HPDE6-E6E7 (cell line): ENCODE measurements around the gene APOBEC3H.
"Not testable (repeated sequence)": the region's sequence is repeated elsewhere in the genome, so short reads cannot be mapped to it uniquely, and the experiment has no call there.

Experiments
- DNase-seq: peaks from one replicate; pipeline ENCODE4 v3.0.0; 2011; ENCODE audit warnings: missing footprints; ENCODE audit errors: extremely low spot score

Gene APOBEC3H

GRCh38 chr22:39097098-39098020 lies at the start of gene APOBEC3H:
APOBEC3H (plus strand) TSS chr22:39097244; CDS start chr22:39100279, 3,035 bp downstream.
- peak; percentile 62 for DNase-seq

- DNase-seq, result not testable (repeated sequence)
These were observed 47.6 kb upstream of the APOBEC3H start for GRCh38 chr22:39049486-39049885.

- DNase-seq, result not testable (repeated sequence)
These were observed 45.1 kb upstream of the APOBEC3H start for GRCh38 chr22:39051844-39052495.

- DNase-seq, result no peak
These were observed 41.4 kb upstream of the APOBEC3H start for GRCh38 chr22:39055658-39056057.

DNA sequence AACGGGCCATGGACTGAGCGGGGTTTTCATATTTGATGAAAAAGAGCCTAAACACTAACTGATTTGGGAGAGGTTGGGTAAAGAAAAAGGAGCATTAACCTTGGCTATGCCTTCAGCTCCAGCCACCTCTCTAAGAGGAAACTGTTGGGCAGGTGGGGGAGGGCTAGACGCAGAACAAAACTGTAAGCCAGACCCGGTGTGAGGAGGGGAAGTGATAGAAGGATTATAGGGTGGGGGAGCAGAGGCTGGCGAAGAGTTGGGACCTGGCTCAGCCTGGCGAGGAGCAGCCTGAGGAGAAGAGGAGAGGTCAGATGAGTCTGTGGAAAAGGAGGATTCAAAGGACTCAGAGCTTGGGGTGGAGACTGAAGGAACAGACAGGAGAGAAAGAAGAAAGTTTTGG lies 35.8 kb upstream of the APOBEC3H start:
- not testable (repeated sequence) for DNase-seq

DNA sequence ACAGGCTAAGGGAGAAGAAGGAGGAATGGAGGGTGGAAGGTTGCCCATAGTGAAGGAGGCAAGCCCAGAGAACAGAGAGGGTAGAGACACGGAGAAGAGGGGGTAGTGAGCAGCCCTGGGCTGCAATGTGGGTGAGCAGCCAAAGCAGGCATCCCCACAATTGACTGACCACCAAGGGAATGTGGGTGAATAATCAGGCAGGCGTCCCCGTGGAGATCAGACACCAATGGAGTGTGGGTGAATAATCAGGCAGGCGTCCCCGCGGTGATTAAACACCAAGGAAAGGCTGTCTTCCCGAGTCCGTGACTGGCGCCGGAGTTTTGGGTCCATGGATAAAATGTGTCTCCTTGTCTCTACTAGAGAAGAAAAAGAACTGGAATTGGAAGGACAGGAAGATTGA lies 35.1 kb upstream of the APOBEC3H start:
- DNase-seq, result not testable (repeated sequence)

DNA sequence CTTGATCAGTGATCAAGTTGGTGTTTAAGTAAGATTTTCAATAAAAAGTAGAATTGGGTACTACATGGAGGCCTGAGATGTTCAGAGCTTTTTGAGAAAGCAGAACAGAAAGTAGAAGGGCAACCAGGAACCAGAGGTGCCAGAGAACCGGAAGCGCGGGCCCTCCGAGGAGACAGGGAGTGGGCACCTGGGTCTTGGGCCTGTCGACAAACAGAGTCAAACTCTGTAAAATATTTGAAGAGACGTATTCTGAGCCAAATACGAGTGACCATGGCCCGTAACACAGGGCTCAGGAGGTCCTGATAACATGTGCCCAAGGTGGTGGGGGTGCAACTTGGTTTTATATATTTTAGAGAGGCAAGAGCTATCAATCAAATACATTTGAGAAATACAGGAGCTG lies 33.1 kb upstream of the APOBEC3H start:
- DNase-seq, result not testable (repeated sequence)

DNA sequence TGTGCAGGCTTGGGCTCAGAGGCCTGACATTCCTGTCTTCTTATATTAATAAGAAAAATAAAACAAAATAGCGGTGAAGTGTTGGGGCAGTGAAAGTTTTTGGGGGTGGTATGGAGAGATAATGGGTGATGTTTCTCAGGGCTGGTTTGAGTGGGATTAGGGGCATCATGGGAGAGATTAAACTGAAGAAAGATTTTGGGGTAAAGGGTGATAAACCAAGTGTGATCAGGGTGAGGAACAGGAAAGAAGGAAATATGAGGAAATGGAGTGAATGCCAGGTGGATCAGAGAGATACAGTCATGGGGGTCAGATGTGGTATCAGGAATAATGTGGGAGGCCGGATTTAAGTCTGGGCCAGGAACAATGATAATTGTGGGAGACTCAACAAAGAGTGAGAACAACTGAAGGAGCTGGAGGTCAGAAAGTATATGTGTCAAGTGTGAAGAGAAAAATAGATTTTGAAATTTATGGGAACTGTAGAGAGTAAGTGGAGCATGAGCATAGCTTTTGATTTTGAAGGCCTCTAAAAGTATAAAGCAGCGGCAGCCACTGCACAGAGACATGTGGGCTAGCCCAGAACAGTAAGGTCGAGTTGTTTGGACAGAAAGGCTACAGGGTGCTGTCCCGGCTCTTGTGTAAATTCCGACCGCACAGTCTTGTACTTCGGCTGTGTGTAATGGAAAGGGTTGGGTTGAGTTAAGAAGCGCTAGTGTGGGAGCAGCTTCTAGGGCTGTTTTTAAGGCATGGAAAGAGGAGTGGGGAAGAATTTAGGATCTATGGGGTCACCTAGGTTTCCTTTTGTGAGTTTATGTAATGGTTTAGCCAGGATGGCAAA lies 30.4 kb upstream of the APOBEC3H start:
- DNase-seq, result not testable (repeated sequence)

GRCh38 chr22:39068033-39068785 lies 28.8 kb upstream of the APOBEC3H start:
- DNase-seq, result no peak

- no peak for DNase-seq
These were observed 26.9 kb upstream of the APOBEC3H start for GRCh38 chr22:39070186-39070585.

- DNase-seq, result not testable (repeated sequence)
These were observed 24.5 kb upstream of the APOBEC3H start for GRCh38 chr22:39072581-39072981.

DNA sequence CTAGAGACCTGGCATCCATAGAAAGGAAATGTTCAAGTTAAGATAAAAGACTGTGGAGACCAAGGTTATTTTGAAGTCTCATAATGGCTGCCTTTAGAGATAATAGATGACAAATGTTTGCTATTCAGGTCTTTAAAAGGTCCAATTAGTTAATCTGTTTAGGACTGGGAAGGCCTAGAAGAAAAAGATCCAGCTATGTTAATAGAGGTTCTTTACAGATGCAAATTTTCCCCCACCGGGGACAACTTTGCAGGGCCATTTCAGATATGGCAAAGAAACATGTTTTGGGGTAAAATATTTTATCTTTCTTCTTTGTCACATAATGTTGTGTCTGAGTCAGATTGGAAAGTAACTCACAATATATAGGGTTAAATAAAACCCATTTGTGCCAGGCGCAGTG lies 23.1 kb upstream of the APOBEC3H start:
- DNase-seq, result no peak

DNA sequence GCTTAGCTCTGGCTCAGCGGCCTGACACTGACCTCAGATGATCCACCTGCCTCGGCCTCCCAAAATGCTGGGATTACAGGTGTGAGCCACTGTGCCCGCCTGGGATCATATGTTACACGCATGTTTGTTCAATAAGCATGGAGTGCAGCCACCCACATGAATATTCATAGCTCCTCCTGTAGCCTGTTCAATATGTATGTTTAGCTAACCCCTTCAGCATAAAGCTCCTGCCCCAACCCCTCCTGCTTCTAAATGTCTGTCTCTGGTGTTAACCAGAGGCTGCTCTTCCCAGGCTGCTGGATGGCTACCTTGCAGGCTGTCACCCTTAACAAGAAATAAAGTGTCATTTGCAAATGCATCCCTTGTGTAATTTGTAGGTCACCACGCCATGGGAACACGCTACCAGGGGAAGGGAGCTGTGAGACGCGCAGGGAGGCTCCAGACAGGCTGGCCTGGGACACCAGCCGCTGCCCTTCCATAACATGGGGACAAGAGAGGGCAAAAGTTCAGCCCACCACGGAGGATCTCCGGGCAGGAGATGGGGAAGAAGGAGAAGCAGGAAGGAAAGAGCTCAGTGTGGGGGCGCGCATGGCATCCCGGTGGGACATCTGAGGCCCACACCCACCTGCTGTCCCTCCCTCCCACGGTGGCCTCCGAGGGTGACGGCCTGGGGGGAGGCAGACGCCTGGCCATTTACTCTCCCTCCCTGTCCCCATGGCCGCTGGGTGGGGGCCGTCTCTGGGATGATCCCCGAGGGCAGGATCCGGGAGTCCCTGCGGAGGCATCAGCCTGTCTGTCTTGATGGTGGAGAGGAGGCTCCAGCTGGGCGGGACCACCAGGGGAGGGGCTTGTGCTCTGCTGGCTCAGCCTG lies 20.7 kb upstream of the APOBEC3H start:
- DNase-seq, result not testable (repeated sequence)

DNA sequence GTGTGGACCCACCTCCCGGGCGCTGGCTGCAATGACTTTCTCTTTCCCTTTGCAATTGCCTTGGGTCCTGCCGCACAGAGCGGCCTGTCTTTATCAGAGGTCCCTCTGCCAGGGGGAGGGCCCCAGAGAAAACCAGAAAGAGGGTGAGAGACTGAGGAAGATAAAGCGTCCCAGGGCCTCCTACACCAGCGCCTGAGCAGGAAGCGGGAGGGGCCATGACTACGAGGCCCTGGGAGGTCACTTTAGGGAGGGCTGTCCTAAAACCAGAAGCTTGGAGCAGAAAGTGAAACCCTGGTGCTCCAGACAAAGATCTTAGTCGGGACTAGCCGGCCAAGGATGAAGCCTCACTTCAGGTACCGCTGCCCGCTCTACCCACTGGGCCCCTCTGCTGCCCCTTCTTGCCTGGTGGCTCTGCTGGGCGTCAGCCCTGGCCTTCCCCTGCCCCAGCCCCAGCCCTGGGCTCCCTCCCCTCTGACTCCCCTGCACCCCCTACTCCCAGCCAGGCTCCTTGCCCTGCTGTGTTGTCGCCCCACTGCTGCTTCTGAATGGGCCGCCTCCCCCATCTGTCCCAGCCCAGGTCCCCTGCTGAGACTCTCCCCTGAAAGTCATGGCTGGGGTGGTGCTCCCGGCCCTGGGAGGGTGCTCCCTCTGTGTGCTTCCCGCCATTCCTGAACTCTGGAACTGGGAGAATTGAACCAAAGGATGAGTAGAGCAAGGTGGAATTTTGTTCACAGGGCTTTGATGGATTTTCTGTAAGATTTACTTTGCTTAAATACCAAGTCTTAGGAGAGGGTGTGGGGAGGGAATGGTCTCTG lies 19.8 kb upstream of the APOBEC3H start, which contains the start of gene APOBEC3G:
APOBEC3G (plus strand) TSS at position 250 of the 815 bp plus-strand sequence; CDS start at position 337, 87 bp downstream.
- not testable (repeated sequence) for DNase-seq

DNA sequence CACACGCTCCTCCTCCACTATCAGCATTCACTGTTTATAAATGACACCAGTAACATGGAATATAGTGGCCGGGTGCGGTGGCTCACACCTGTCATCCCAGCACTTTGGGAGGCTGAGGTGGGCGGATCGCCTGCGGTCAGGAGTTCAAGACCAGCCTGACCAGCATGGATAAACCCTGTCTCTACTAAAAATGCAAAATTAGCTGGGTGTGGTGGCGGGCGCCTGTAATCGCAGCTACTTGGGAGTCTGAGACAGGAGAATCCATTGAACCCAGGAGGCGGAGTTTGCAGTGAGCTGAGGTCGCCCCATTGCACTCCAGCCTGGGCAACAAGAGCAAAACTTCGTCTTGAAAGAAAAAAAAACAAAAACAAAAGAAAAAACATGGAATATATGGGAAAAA lies 19.1 kb upstream of the APOBEC3H start:
- not testable (repeated sequence) for DNase-seq

DNA sequence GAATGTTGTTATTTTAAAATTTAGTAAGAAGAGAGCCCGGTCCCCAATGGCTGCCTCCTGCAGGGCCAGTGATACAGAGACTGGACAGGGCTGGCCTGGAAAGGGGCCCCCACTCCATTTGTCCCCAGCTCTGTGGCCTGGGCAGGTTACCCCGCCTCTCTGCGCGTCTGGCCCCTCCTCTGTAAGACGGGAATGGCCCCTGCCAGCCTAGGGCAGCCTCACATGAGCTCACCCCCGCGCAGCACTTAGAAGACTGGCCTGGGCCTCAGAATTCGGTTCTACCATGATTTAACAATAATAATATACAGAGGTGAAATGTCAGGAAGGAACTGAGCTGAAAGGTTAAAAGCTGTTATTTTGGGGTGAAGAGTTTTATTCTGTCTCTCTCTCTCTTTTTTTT lies 18.7 kb upstream of the APOBEC3H start:
- no peak for DNase-seq

DNA sequence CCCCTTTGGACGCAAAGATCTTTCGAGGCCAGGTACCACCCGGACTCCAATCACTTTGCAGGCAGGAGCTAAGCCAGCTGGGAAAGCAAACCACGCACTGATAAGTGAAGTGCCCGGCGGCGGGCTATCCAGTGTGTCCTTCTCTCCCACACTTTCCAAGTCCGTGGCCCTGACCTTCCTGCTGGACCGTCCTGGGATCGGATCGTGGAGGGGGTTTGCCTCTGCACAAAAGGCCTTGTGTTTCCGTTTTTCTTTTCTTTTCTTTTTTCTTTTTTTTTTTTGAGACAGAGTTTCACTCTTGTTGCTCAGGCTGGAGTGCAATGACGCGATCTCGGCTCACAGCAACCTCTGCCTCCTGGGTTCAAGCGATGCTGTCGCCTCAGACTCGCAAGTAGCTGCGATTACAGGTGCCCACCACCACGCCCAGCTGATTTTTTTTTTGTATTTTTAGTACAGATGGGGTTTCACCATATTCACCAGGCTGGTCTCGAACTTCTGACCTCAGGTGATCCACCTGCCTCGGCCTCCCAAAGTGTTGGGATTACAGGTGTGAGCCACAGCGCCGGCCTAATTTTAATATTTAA lies 17.9 kb upstream of the APOBEC3H start:
- DNase-seq, result not testable (repeated sequence)

DNA sequence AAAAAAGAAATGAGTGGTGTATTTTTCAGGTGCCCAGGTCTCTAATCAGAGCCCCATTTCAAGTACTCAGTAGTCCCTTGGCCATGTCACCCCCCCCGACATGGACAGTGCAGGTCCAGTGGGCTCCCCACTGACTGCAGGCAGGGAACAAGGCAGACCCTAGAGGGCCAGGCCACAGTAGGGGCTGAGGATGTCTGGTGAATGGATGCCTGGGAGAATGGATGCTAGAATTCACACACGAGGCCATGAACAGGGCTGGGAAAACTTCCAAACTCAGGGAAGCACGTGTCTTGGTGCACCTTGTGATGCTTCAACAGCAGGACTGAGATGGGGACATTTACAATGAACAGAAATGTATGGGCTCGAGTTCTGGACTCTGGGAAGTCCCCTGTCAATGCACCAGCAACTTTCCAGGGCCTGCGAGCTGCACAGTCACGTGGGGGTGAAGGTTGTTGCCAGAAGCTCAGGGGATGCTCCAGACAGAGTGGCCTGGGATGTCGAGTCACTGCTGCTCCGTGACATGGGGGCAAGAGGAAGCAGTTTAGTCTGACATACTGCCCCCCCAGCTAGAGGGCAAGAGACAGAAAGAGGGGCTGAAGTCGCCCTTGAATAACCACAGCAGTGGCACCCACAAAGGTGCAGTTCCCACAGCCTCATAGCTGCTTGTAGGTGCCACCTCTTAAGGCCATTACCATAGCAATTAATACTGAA lies 16.8 kb upstream of the APOBEC3H start:
- DNase-seq, result no peak
